Ovary (tissue), 9 donors: Measurements from ENCODE around the gene EAF1. TPM values are rescaled to one million over a fixed set of nuclear protein-coding genes. Genes with fewer than 3 reads are reported as not detected.

Source experiments
- DNase-seq, 5 donors: peaks; one replicate each; pipeline ENCODE4 v3.0.0-alpha.2; 2019 to 2020
- H3K27ac ChIP-seq, 2 donors: fragments of 200-600 bp; one replicate each; pipeline versions ENCODE4 v1.5.1 to v1.8.0; 2019 to 2022
- H3K27me3 ChIP-seq: fragments of 200-600 bp; one replicate; pipeline ENCODE4 v1.8.0; 2022
- H3K36me3 ChIP-seq: fragments of 200-600 bp; sonication (generic); one replicate; pipeline ENCODE4 v1.5.1; 2019
- H3K4me1 ChIP-seq: one replicate; pipeline ENCODE4 v1.8.1; 2013; ENCODE audit warnings: mild to moderate bottlenecking, moderate library complexity; ENCODE audit not compliant: insufficient read depth
- H3K4me3 ChIP-seq: fragments of 200-600 bp; sonication (generic); one replicate; pipeline ENCODE4 v1.5.1; 2017
- H3K9me3 ChIP-seq, 2 donors: fragments of 200-600 bp in 1 of 2; sonication (generic) in 1 of 2; one replicate each; pipeline versions ENCODE4 v1.5.1 to v1.8.1; 2013 to 2019; ENCODE audit warnings: mild to moderate bottlenecking in 1 of 2, moderate library complexity in 1 of 2
- EP300 ChIP-seq: sonication (generic); formaldehyde crosslinking; IDR thresholded peaks from one replicate; pipeline ENCODE4 v1.6.1; 2017; ENCODE audit warnings: antibody characterized with exemption
- POLR2A ChIP-seq: fragments of 450-650 bp; IDR thresholded peaks from one replicate; pipeline ENCODE4 v1.6.1; 2017; ENCODE audit warnings: antibody characterized with exemption, mild to moderate bottlenecking, moderate library complexity
- WGBS, 3 donors: extraction: QIAGEN DNeasy Blood & Tissue Kit in 1 of 3; methylation state at CpG; one replicate each; pipeline versions ENCODE4 v1.1.5 to v1.1.7; 2013 to 2017; 5-methylcytosine and 5-hydroxymethylcytosine counted together
- intact Hi-C, 4 donors: fragments of 100-400 bp; cut with DNase I; formaldehyde crosslinking; loops; one replicate each; pipeline versions ENCODE4 v1.11.0 to v1.15.1; 2022 to 2023
- polyA plus RNA-seq, 2 donors: library from polyadenylated mRNA; stranded (reverse); fragments of 200-250 nt in 1 of 2; fragments of 350-450 nt in 1 of 2; fragmentation: Illumina TruSeq in 1 of 2; extraction: RNeasy Lipid Tissue Mini Kit (QIAGEN cat#74804) in 1 of 2; gene quantifications; one replicate each; pipeline ENCODE4 v1.2.3, GENCODE V29; 2013 to 2014
- total RNA-seq, 7 donors: library from RNA; depleted of rRNA in 2 of 7; stranded (reverse); fragments of >200 nt in 2 of 7; fragmentation: NEBNext Ultra II Directional in 3 of 7; extraction: Animal tissue kit (Norgen Biotek cat#: 25700) in 3 of 7; gene quantifications; one replicate each; pipeline versions ENCODE4 v1.1.0 to v1.2.4, GENCODE V29; 2016 to 2023
- TF ChIP-seq, protein P1 (sequence below), 3 donors: fragments of 450-650 bp in 2 of 3; fragments of 200-600 bp in 1 of 3; IDR thresholded peaks; one replicate each; pipeline versions ENCODE4 v1.5.1 to v1.8.0; 2016 to 2022; ENCODE audit warnings: antibody characterized with exemption in 3 of 3, mild to moderate bottlenecking in 1 of 3
- donor health status: DM: no; HTN: no; CAD: no; lungs with moderate emphysema.
- donor health status: DM: no; HTN: no; CAD: no.
- donor health status: Bipolar disorder and iron deficiency.
- donor health status: DM: yes; HTN: yes; CAD: no.
- donor health status: DM: no; HTN: no; CAD: no.
- donor health status: DM: yes; HTN: yes; CAD: no.

The EAF1 gene
- total and polyA plus RNA-seq, 9 donors: 5.4 to 16.0 (median 11.9) TPM

DNA sequence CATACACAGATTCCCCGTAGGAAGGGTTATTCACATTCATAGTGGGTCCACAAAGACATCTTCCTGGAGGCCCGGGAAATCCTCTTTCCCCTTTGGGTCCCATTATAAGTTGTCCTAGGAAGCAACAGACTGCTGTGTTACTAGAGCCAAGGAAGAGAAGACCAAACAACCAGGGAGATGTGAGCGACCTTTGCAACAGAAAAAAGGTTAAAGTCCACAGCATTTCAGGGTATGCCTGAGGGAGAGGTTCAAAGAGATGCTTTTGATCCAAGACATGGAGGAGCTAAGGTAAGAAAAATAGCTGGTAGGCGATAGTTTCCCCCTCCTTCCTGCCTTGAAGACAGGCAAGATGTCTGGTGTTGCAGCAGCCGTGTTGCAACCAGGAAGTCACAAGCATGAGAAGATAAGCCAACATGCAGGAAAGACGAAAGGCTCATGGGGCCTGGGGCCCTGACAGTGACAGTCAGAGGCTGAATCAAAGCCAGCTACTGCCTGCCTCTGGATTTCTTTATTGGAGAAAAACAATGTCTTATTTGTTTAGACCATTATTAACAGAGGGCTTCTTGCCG is 30.9 kb downstream of the EAF1 start:
- Histone ChIP-seq H3K4me3 (no peak overlapping the region), H3K9me3 (no peaks in the 10 kb centered on the region), H3K27ac (no peak overlapping the region), H3K4me1 (no peaks in the 10 kb centered on the region), H3K36me3 (no peaks in the 10 kb centered on the region), H3K27me3 (no peaks in the 10 kb centered on the region)
- intact Hi-C loops: no loop called here
- TF ChIP-seq, protein P1, sequence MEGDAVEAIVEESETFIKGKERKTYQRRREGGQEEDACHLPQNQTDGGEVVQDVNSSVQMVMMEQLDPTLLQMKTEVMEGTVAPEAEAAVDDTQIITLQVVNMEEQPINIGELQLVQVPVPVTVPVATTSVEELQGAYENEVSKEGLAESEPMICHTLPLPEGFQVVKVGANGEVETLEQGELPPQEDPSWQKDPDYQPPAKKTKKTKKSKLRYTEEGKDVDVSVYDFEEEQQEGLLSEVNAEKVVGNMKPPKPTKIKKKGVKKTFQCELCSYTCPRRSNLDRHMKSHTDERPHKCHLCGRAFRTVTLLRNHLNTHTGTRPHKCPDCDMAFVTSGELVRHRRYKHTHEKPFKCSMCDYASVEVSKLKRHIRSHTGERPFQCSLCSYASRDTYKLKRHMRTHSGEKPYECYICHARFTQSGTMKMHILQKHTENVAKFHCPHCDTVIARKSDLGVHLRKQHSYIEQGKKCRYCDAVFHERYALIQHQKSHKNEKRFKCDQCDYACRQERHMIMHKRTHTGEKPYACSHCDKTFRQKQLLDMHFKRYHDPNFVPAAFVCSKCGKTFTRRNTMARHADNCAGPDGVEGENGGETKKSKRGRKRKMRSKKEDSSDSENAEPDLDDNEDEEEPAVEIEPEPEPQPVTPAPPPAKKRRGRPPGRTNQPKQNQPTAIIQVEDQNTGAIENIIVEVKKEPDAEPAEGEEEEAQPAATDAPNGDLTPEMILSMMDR (IDR thresholded peaks at IDR 0.05): no peak
- TF ChIP-seq POLR2A (no peak), EP300 (no peak)
- WGBS, 3 donors: 94 to 97% (median 95%) methylated on average over 7 of the region's 7 CpGs
- no peak for DNase-seq

- DNase-seq: no peak
- 64 to 71% (median 71%) methylated on average over 4 of the region's 4 CpGs for WGBS, 3 donors
- Histone ChIP-seq H3K9me3 (no peaks in the 10 kb centered on the region), H3K27me3 (no peaks in the 10 kb centered on the region), H3K36me3 (no peaks in the 10 kb centered on the region), H3K27ac (no peak overlapping the region), H3K4me3 (no peak overlapping the region), H3K4me1 (no peaks in the 10 kb centered on the region)
- TF ChIP-seq, protein P1 (IDR thresholded peaks at IDR 0.05): no peak
- no peak for TF ChIP-seq POLR2A
- TF ChIP-seq EP300: no peak
- intact Hi-C loops: no loop called here
Measured at GRCh38 chr3:15460891-15461531, 33.6 kb downstream of the EAF1 start.

GRCh38 chr3:15462451-15462850 is 35.1 kb downstream of the EAF1 start:
- H3K4me3 ChIP-seq: no peak overlapping the region
- H3K36me3 ChIP-seq: no peaks in the 10 kb centered on the region
- TF ChIP-seq, protein P1 (IDR thresholded peaks at IDR 0.05): no peak
- TF ChIP-seq POLR2A (no peak), EP300 (no peak)
- DNase-seq: no peak
- no peaks in the 10 kb centered on the region for H3K4me1 ChIP-seq
- H3K27me3 ChIP-seq: no peaks in the 10 kb centered on the region
- H3K27ac ChIP-seq: no peak overlapping the region
- H3K9me3 ChIP-seq: no peaks in the 10 kb centered on the region
- 85 to 93% (median 93%) methylated on average over 5 of the region's 5 CpGs for WGBS, 3 donors
- intact Hi-C loops: no loop called here

DNA sequence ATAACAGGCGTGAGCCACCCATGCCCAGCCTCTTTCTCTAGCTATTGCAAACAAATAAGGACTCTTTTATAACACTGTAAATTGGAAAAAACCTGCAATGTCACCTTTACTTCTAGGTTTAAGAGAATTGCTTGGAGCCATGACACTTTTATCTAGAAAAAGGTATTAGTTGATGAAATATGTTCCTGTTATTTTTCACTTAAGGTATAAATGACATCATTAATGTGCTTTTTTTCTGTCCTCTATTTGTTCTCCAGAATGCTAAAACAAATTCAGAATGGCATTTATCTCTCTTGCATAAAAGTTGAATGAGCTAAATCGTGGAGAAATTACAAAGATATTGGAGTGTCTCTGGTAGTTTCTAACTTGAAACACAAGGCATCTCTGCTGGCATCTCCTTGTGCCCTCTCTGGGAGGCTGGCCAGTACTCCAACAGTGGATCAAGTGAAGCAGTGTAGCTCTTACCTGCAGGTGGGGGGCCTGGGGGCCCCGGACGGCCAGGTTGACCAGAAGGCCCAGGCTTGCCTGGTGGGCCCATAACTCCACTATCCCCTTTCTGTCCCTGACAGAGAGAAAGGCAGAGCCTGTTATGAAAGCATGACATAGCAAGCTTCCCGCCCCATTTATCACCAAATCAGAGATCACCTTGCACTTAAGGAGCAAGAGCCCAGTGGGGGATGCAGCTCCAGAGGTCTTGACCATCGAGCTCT is 38.6 kb downstream of the EAF1 start:
- H3K27me3 ChIP-seq: no peaks in the 10 kb centered on the region
- no peaks in the 10 kb centered on the region for H3K4me1 ChIP-seq
- H3K27ac ChIP-seq: no peak overlapping the region
- no peaks in the 10 kb centered on the region for H3K36me3 ChIP-seq
- TF ChIP-seq, protein P1 (IDR thresholded peaks at IDR 0.05): no peak
- TF ChIP-seq POLR2A: no peak
- no peak for TF ChIP-seq EP300
- intact Hi-C loops: no loop called here
- H3K4me3 ChIP-seq: no peak overlapping the region
- no peak for DNase-seq
- WGBS, 3 donors: 94 to 96% (median 95%) methylated on average over 6 of the region's 6 CpGs
- no peaks in the 10 kb centered on the region for H3K9me3 ChIP-seq
